H1 (cell line): ENCODE data around the gene LAG3. TPM values are rescaled to one million over a fixed set of nuclear protein-coding genes. Genes with fewer than 3 reads are reported as not detected.

Source experiments
- CTCF ChIA-PET: fragments of 300-600 bp; sonication (Branson Sonifier 250); formaldehyde crosslinking; loops from one replicate; lab custom pipeline; 2021; ENCODE audit not compliant: partially characterized antibody; lab: Charles Lee
- POLR2A ChIA-PET: fragments of 300-600 bp; sonication (Branson Sonifier 250); formaldehyde crosslinking; loops from one replicate; lab custom pipeline; 2021; ENCODE audit warnings: inconsistent platforms; ENCODE audit not compliant: partially characterized antibody; lab: Charles Lee
- DNase-seq, 2 experiments: peaks; one replicate each; pipeline versions ENCODE4 v3.0.0 to v3.0.0-alpha.2; 2010 to 2022; ENCODE audit warnings: low spot score in 2 of 2, low read depth in 1 of 2, mixed read lengths in 1 of 2
- FAIRE-seq: peaks from 2 replicates; lab custom pipeline; 2011; peaks lifted over from hg19 to GRCh38; lab: Jason Lieb, UNC
- H2AFZ ChIP-seq: 2 replicates; pipeline ENCODE4 v1.8.1; 2012; ENCODE audit warnings: low read length, inconsistent platforms
- H2AK5ac ChIP-seq: 2 replicates; pipeline ENCODE4 v1.6.1; 2013; ENCODE audit warnings: low read depth, low read length
- H2BK120ac ChIP-seq: replicated peaks from 2 replicates; pipeline ENCODE3; 2013; ENCODE audit warnings: low read depth, low read length, inconsistent platforms
- H2BK12ac ChIP-seq: 2 replicates; pipeline ENCODE4 v1.6.1; 2013; ENCODE audit warnings: low read depth, low read length
- H2BK15ac ChIP-seq: 2 replicates; pipeline ENCODE4 v1.6.1; 2013; ENCODE audit warnings: low read length
- H2BK20ac ChIP-seq: 2 replicates; pipeline ENCODE4 v1.6.1; 2013; ENCODE audit warnings: low read length
- H2BK5ac ChIP-seq: 2 replicates; pipeline ENCODE4 v1.6.1; 2013; ENCODE audit warnings: low read depth, low read length
- H3K14ac ChIP-seq: 2 replicates; pipeline ENCODE4 v1.6.1; 2013; ENCODE audit warnings: inconsistent platforms; ENCODE audit not compliant: insufficient read length
- H3K18ac ChIP-seq: 2 replicates; pipeline ENCODE4 v1.6.1; 2013; ENCODE audit warnings: low read length; ENCODE audit errors: extremely low read depth
- H3K23ac ChIP-seq: 2 replicates; pipeline ENCODE4 v1.6.1; 2013; ENCODE audit warnings: inconsistent platforms; ENCODE audit not compliant: insufficient read length
- H3K23me2 ChIP-seq: 2 replicates; pipeline ENCODE4 v1.6.1; 2013; ENCODE audit warnings: low read depth, low read length
- H3K27ac ChIP-seq: 2 replicates; pipeline ENCODE4 v1.6.1; 2011; ENCODE audit warnings: low read depth, low read length, inconsistent platforms
- H3K27me3 ChIP-seq, 4 experiments: replicated peaks in 1 of 4; 1 replicate in 1 of 4; 2 replicates in 3 of 4; pipeline versions ENCODE4 v1.6.1 to v1.8.1; 2011 to 2013; ENCODE audit warnings: low read length in 3 of 4, mild to moderate bottlenecking in 3 of 4, inconsistent platforms in 2 of 4, mixed read lengths in 2 of 4, moderate library complexity in 1 of 4; ENCODE audit not compliant: control insufficient read depth in 3 of 4, insufficient read depth in 3 of 4; ENCODE audit errors: extremely low read depth in 1 of 4
- H3K36me3 ChIP-seq, 4 experiments: 2 replicates each; pipeline versions ENCODE4 v1.6.1 to v1.8.1; 2011 to 2013; ENCODE audit warnings: mild to moderate bottlenecking in 4 of 4, low read length in 3 of 4, moderate library complexity in 2 of 4, control low read depth in 1 of 4, inconsistent platforms in 1 of 4; ENCODE audit not compliant: insufficient read depth in 4 of 4, control insufficient read depth in 2 of 4
- H3K4ac ChIP-seq: replicated peaks from 2 replicates; pipeline ENCODE3; 2013; ENCODE audit warnings: low read length, low read depth, mixed read lengths, inconsistent platforms; ENCODE audit not compliant: insufficient read length
- H3K4me1 ChIP-seq, 4 experiments: replicated peaks in 1 of 4; 1 replicate in 1 of 4; 2 replicates in 3 of 4; pipeline versions ENCODE4 v1.6.1 to v1.8.1; 2011 to 2013; ENCODE audit warnings: low read length in 3 of 4, inconsistent platforms in 2 of 4, mixed read lengths in 1 of 4; ENCODE audit not compliant: insufficient read depth in 4 of 4, control insufficient read depth in 3 of 4
- H3K4me2 ChIP-seq, 2 experiments: 2 replicates each; pipeline versions ENCODE4 v1.6.1 to v1.8.1; 2011 to 2013; ENCODE audit warnings: low read depth in 2 of 2, low read length in 2 of 2, control low read depth in 1 of 2, inconsistent platforms in 1 of 2, mild to moderate bottlenecking in 1 of 2; ENCODE audit not compliant: insufficient read depth in 1 of 2
- H3K4me3 ChIP-seq, 4 experiments: fragments of 200-600, 300-600 bp in 1 of 4; sonication (generic), shearing (Covaris generic), sonication (Bioruptor Twin) in 1 of 4; 2 replicates each; pipeline versions ENCODE4 v1.5.1 to v1.8.1; 2011 to 2016; ENCODE audit warnings: low read length in 4 of 4, low read depth in 3 of 4, control low read depth in 2 of 4, inconsistent platforms in 2 of 4, mild to moderate bottlenecking in 2 of 4, mixed read lengths in 1 of 4, moderate library complexity in 1 of 4; ENCODE audit not compliant: insufficient read depth in 2 of 4; ENCODE audit errors: extremely low read depth in 1 of 4
- H3K56ac ChIP-seq: replicated peaks from 2 replicates; pipeline ENCODE3; 2013; ENCODE audit warnings: low read depth, mild to moderate bottlenecking, mixed read lengths, low read length, inconsistent platforms; ENCODE audit not compliant: insufficient read length
- H3K79me1 ChIP-seq: 2 replicates; pipeline ENCODE4 v1.6.1; 2013; ENCODE audit warnings: low read depth, low read length, control low read depth
- H3K79me2 ChIP-seq, 2 experiments: 2 replicates each; pipeline versions ENCODE4 v1.6.1 to v1.8.1; 2012 to 2013; ENCODE audit warnings: low read length in 2 of 2, mild to moderate bottlenecking in 2 of 2, inconsistent platforms in 1 of 2; ENCODE audit not compliant: insufficient read depth in 2 of 2, control insufficient read depth in 1 of 2
- H3K9ac ChIP-seq, 4 experiments: replicated peaks in 1 of 4; 1 replicate in 1 of 4; 2 replicates in 3 of 4; pipeline versions ENCODE4 v1.6.1 to v1.8.1; 2011 to 2013; ENCODE audit warnings: low read depth in 3 of 4, low read length in 3 of 4, control low read depth in 2 of 4, mild to moderate bottlenecking in 2 of 4, moderate library complexity in 2 of 4, inconsistent platforms in 1 of 4; ENCODE audit errors: extremely low read depth in 1 of 4
- H3K9me3 ChIP-seq, 2 experiments: 2 replicates each; pipeline versions ENCODE4 v1.6.1 to v1.8.1; 2012 to 2013; ENCODE audit warnings: mild to moderate bottlenecking in 2 of 2, moderate library complexity in 2 of 2, control low read depth in 1 of 2, inconsistent platforms in 1 of 2, low read depth in 1 of 2, low read length in 1 of 2, mixed read lengths in 1 of 2; ENCODE audit not compliant: insufficient read depth in 2 of 2
- H4K20me1 ChIP-seq, 2 experiments: replicated peaks in 1 of 2; 2 replicates each; pipeline versions ENCODE3 to v1.8.1; 2011 to 2013; ENCODE audit warnings: inconsistent platforms in 2 of 2, low read length in 2 of 2, mild to moderate bottlenecking in 1 of 2; ENCODE audit not compliant: insufficient read depth in 2 of 2, control insufficient read depth in 1 of 2
- H4K5ac ChIP-seq: 2 replicates; pipeline ENCODE4 v1.6.1; 2013; ENCODE audit warnings: low read length, low read depth, mixed read lengths, inconsistent platforms; ENCODE audit not compliant: insufficient read length
- H4K8ac ChIP-seq: 2 replicates; pipeline ENCODE4 v1.8.0; 2013; ENCODE audit warnings: mild to moderate bottlenecking, moderate library complexity, low read length, inconsistent platforms; ENCODE audit not compliant: insufficient read depth; ENCODE audit errors: extremely low read depth
- H4K91ac ChIP-seq: replicated peaks from 2 replicates; pipeline ENCODE3; 2013; ENCODE audit warnings: low read length, mixed read lengths, inconsistent platforms; ENCODE audit not compliant: insufficient read length
- SUZ12 ChIP-seq: fragments of 200-600 bp; sonication (generic); IDR thresholded peaks from 2 replicates; pipeline ENCODE4 v1.6.1; 2012; ENCODE audit warnings: mild to moderate bottlenecking, inconsistent platforms, low read length, moderate library complexity, mixed read lengths
- TEAD4 ChIP-seq: IDR thresholded peaks from 2 replicates; pipeline ENCODE4 v1.6.1; 2012; ENCODE audit warnings: low read depth, low read length, inconsistent platforms, mixed read lengths
- WGBS, 2 experiments: shearing (Covaris generic) in 1 of 2; methylation state at CpG; one replicate each; pipeline versions ENCODE4 v1.1.6 to v1.1.7; 2013 to 2015; ENCODE audit warnings: low lambda C conversion rate in 2 of 2, mixed read lengths in 2 of 2, inconsistent platforms in 1 of 2, low coverage in 1 of 2, missing lambda C conversion rate in 1 of 2; ENCODE audit not compliant: insufficient replicate concordance in 2 of 2, insufficient coverage in 1 of 2, insufficient read length in 1 of 2; ENCODE audit errors: extremely low coverage in 1 of 2, missing lambda C conversion rate in 1 of 2; 5-methylcytosine and 5-hydroxymethylcytosine counted together
- polyA plus RNA-seq, 7 experiments: library from polyadenylated mRNA; depleted of rRNA in 3 of 7; stranded (reverse) in 5 of 7; unstranded in 2 of 7; fragments of >200 nt in 5 of 7; fragments of 200-250 nt in 2 of 7; gene quantifications; 1 replicate in 5 of 7; 2 replicates in 1 of 7; 4 replicates in 1 of 7; pipeline versions ENCODE4 v1.2.1 to v1.2.3, GENCODE V29; 2011 to 2013; ENCODE audit warnings: missing spikeins in 2 of 7, mixed read lengths in 2 of 7
- total RNA-seq: library from RNA; stranded (reverse); fragmentation: NEBNext Ultra II Directional; extraction: Animal tissue kit (Norgen Biotek cat#: 25700); gene quantifications from 2 replicates; pipeline ENCODE4 v1.2.1, GENCODE V29; 2021

LAG3 gene
- total and polyA plus RNA-seq, 2 of the 8 experiments (the other 6 are each of a cell fraction or from before 2014, with no cell fraction given) = 1.1 to 3.1 TPM

DNA sequence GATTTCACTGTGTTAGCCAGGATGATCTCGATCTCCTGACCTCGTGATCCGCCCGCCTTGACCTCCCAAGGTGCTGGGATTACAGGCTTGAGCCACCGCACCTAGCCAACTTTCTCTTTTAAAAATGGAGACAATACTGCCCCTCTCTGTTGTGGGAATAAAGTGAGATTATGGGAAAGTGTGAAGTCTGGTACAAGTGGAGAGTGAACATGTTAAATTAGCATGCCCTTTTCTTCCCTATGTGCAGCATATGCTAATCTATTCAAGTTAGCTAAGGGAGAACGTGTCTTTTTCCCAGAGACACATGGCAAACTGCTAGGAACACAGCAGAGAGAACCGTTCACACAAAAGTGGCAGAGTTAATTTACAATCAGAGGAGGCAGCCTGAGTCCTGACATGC, 47.0 kb upstream of the LAG3 start:
- Histone ChIP-seq H3K27me3 (no peaks in the 10 kb centered on the region; a peak in 2 of 7 replicates), H3K4me3 (no peak overlapping the region), H3K4ac (no peak overlapping the region), H3K9me3 (no peaks in the 10 kb centered on the region), H3K56ac (no peak overlapping the region), H2BK5ac (no peak overlapping the region), H3K9ac (no peak overlapping the region), H3K14ac (no peak overlapping the region), H3K79me2 (peaks cover 0 to 3% of the 10 kb centered on the region in 2 experiments; a peak in 1 of 4 replicates), H2BK120ac (no peak overlapping the region), H3K23ac (no peak overlapping the region), H2AK5ac (no peak overlapping the region), H3K18ac (no peak overlapping the region), H3K79me1 (peaks cover 2% of the 10 kb centered on the region; the same call in 1 of the 2 replicates), H4K91ac (no peak overlapping the region), H2BK12ac (no peak overlapping the region), H4K20me1 (no peaks in the 10 kb centered on the region), H4K8ac (no peak overlapping the region), H2BK15ac (no peak overlapping the region), H3K27ac (no peak overlapping the region), H2BK20ac (no peak overlapping the region), H3K4me1 (peaks cover 0 to 2% (median under 1%) of the 10 kb centered on the region in 4 experiments; a peak in 3 of 7 replicates), H4K5ac (no peak overlapping the region), H3K23me2 (peaks cover 8% of the 10 kb centered on the region), H2AFZ (no peak overlapping the region), H3K4me2 (peak overlapping the region in 1 of 2 experiments; percentile 79; a peak in 1 of 4 replicates), H3K36me3 (peaks cover 0 to 18% (median 15%) of the 10 kb centered on the region in 4 experiments; a peak in 6 of 8 replicates)
- 90% methylated on average over 7 of the region's 7 CpGs; no CpG with 5 or more reads in 1 of the 2 experiments for WGBS, 2 experiments
- POLR2A ChIA-PET = interaction anchor here (0.8 to 4.8 kb wide), 5 partner anchors 11 to 126 kb away, joined by 3 to 25 read pairs (median 5); partner anchors contain the start of genes CDCA3, MLF2 and USP5
- DNase-seq (no peak), FAIRE-seq (no peak)
- TF ChIP-seq SUZ12 (no peak), TEAD4 (no peak)
- CTCF ChIA-PET = interaction anchor here (0.7 to 3.9 kb wide), 9 partner anchors 11 to 106 kb away, joined by 3 to 20 read pairs (median 6); partner anchors contain the start of gene MLF2
